Right lobe of liver (tissue), 4 donors: ENCODE measurements around the gene ALPL.

ENCODE experiments used
- CTCF ChIP-seq, 4 donors: fragments of 200-600 bp in 3 of 4; fragments of 450-650 bp in 1 of 4; IDR thresholded peaks; one replicate each; pipeline versions ENCODE4 v1.5.1 to v1.8.0; 2016 to 2022; ENCODE audit warnings: antibody characterized with exemption in 4 of 4, mild to moderate bottlenecking in 2 of 4
- POLR2A ChIP-seq: fragments of 450-650 bp; IDR thresholded peaks from one replicate; pipeline ENCODE4 v1.6.1; 2017; ENCODE audit warnings: antibody characterized with exemption, mild to moderate bottlenecking
- donor health status: DM: no; HTN: no; CAD: no.
- donor health status: DM: no; HTN: no; CAD: no.
- donor health status: DM: no; HTN: yes; CAD: no.

- TF ChIP-seq CTCF (IDR thresholded peaks at IDR 0.05) (no peak), POLR2A (no peak)
Measured at GRCh38 chr1:21514245-21514644, 5.0 kb downstream of the ALPL start.
